Esophagus muscularis mucosa (tissue), 2 donors: ENCODE data around the gene TTYH2.

Experiments used
- POLR2A ChIP-seq: fragments of 450-650 bp; IDR thresholded peaks from one replicate; pipeline ENCODE4 v1.6.1; 2017; ENCODE audit warnings: antibody characterized with exemption, moderate library complexity, mild to moderate bottlenecking, low read depth
- POLR2AphosphoS5 ChIP-seq, 2 donors: sonication (generic); formaldehyde crosslinking; IDR thresholded peaks; one replicate each; pipeline ENCODE4 v1.6.1; 2017; ENCODE audit warnings: antibody characterized with exemption in 2 of 2

- TF ChIP-seq POLR2A (no peak), POLR2AphosphoS5 (IDR thresholded peaks at IDR 0.05) (no peak)
Measured at GRCh38 chr17:74172700-74173099, 40.7 kb upstream of the TTYH2 start.
